Measurements from ENCODE around the gene OOSP2.
"Not testable (repeated sequence)": the region's sequence is repeated elsewhere in the genome, so short reads cannot be mapped to it uniquely, and the experiment has no call there.

OOSP2 gene, protein sequence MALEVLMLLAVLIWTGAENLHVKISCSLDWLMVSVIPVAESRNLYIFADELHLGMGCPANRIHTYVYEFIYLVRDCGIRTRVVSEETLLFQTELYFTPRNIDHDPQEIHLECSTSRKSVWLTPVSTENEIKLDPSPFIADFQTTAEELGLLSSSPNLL

DNA sequence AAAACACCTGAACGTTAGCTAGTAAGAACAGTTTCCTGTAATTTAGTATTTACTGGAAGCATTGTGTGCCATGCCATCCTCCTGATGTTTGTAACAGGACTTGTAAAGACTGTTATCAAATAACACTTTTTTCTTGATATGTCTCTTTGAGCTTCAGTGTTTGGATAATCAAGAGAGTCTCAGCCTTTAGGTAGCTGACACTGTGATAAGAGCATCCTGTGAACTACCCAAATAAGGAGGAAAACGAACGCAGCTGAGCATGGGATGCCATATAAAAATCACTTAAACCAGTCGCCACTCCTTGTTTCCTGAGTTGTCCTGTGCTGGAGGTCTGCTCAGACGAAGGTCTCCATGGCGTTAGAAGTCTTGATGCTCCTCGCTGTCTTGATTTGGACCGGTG lies at the start of gene OOSP2:
Gene OOSP2 (plus strand): TSS at position 301 of the 400 bp plus-strand sequence. CDS start 51 bp downstream, at position 352.
- intact Hi-C loops (cut with DNase I), result no loop called here
- no peak for DNase-seq

- intact Hi-C loops (cut with DNase I), result no loop called here
- DNase-seq, result no peak
These were observed 49.8 kb upstream of the OOSP2 start for GRCh38 chr11:59990421-59990820.

DNA sequence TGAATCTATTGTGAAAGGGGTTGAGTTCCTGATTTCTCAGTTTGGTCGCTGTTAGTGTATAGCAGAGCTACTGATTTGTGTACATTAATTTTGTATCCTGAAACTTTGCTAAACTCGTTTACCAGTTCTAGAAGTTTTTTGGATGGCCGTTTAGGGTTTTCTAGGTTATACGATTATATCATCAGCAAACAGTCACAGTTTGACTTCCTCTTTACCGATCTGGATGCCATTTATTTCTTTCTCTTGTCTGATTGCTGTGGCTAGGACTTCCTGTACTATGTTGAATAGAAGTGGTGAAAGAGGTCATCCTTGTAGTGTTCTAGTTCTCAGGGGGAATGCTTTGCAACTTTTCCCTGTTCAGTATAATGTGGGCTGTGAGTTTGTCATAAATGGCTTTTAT lies 47.8 kb upstream of the OOSP2 start:
- intact Hi-C loops (cut with DNase I), result no loop called here
- DNase-seq, result no peak

DNA sequence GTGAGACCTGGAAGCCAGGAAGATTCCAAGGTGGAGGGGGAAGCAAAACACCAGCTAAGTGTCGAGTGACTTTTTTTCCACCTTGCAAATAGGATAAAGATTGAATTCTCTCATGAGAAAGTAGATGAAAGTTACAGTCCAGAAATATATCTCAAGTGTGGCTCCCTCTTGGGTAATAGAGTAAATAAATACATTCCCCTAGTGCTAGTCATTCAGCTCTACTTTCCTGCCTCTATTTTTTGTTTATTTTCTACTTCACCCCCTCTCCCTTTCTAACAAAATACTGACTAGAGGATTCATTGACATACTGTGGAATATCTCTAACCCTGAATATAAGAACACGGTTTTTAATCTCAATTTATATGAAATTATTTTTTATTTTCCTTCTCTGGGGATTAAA lies 42.4 kb upstream of the OOSP2 start:
- intact Hi-C loops (cut with DNase I), result no loop called here
- DNase-seq, result no peak

DNA sequence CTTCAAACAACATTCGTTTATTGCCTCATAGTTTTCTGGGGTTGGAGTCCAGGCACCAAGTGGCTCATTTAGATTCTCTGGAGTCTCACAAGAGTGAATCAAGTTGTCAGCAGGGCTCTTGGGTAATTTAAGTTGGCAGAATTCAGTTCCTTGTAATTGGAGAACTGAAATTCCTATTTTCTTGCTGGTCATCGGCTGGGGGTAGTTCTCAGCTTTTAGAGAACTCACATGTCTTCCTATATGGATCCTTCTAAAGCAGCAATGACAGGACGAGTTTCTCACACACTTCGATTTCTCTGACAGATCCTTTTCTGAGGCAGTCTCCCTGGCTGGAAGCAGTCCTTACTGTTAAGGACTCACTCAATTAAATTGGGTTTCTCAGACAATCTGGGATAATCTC lies 40.5 kb upstream of the OOSP2 start:
- intact Hi-C loops (cut with DNase I), result no loop called here
- no peak for DNase-seq

GRCh38 chr11:60003729-60004128 lies 36.5 kb upstream of the OOSP2 start:
- DNase-seq, result no peak
- intact Hi-C loops (cut with DNase I), result no loop called here

- no peak for DNase-seq
- intact Hi-C loops (cut with DNase I), result no loop called here
These were observed 34.8 kb upstream of the OOSP2 start for GRCh38 chr11:60005360-60005759.

- intact Hi-C loops (cut with DNase I), result no loop called here
These were observed 23.3 kb upstream of the OOSP2 start, which contains the start of gene OOSP4B for GRCh38 chr11:60016881-60017280. Gene OOSP4B (plus strand): TSS chr11:60017181.

GRCh38 chr11:60018058-60018457 lies 22.2 kb upstream of the OOSP2 start:
- no peak for DNase-seq
- intact Hi-C loops (cut with DNase I), result no loop called here

More at GRCh38 chr11:60016881-60017280, 23.3 kb upstream of the OOSP2 start, which contains the start of gene OOSP4B:
- DNase-seq, result no peak

DNA sequence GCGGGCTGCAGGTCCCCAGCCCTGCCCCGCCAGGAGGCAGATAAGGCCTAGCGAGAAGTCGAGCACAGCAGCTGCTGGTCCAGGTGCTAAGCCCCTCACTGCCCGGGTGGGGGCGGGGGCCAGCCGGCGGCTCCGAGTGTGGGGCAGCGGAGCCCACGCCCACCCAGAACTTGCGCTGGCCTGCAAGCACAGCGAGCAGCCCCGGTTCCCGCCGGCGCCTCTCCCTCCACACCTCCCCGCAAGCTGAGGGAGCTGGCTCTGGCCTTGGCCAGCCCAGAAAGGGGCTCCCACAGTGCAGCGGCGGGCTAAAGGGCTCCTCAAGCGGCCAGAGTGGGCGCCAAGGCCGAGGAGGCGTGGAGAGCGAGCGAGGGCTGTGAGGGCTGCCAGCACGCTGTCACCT lies 19.8 kb upstream of the OOSP2 start:
- peak in 1 of 10 donors; percentile 46 for DNase-seq
- intact Hi-C loops (cut with DNase I), result not testable (repeated sequence)

GRCh38 chr11:60029015-60029632 lies 11.1 kb upstream of the OOSP2 start:
- intact Hi-C loops (cut with DNase I), result no loop called here
- DNase-seq, result no peak

GRCh38 chr11:60050422-60050821 lies 10.2 kb downstream of the OOSP2 start:
- intact Hi-C loops (cut with DNase I); DNase-seq: not testable (repeated sequence)

DNA sequence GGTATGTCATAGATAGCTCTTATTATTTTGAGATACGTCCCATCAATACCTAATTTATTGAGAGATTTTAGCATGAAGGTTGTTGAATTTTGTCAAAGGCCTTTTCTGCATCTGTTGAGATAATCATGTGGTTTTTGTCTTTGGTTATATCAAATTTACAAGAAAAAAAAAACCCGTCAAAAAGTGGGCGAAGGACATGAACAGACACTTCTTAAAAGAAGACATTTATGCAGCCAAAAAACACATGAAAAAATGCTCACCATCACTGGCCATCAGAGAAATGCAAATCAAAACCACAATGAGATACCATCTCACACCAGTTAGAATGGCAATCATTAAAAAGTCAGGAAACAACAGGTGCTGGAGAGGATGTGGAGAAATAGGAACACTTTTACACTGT lies 10.6 kb downstream of the OOSP2 start:
- intact Hi-C loops (cut with DNase I); DNase-seq: not testable (repeated sequence)

DNA sequence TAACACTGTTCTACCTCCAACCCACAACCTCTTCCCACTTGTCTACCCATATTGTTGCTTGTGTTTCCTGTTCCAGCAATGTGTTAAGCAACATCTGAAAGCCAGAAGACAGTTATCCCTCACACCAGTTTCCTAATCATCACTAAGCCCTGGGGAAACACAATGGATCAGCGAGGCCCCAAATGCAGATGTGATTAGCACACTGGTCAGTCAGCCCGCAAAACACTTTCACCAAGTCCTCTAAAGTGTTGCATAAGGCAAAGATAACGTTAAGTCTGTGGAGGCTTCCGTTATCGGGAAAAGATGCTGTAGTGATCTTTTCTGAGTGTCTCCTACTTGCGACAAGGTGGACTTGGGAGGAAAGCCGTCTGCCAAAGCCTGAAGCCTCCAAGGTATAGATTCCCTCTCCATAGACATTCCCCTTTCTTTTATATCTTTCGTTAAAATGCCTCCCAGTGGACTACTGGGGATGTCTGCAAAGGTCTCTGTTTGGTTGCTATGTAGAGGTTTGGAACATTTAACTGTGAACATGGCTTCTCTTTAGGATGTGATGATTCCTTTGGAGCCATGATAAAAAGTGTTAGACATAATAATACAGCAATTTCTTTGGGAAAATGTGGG lies 16.2 kb downstream of the OOSP2 start, which contains the start of gene MS4A3:
Gene MS4A3 (plus strand): TSS at position 317 of the 621 bp plus-strand sequence. CDS start 4,496 bp downstream, outside the sequence.
- intact Hi-C loops (cut with DNase I), result no loop called here
- no peak for DNase-seq

DNA sequence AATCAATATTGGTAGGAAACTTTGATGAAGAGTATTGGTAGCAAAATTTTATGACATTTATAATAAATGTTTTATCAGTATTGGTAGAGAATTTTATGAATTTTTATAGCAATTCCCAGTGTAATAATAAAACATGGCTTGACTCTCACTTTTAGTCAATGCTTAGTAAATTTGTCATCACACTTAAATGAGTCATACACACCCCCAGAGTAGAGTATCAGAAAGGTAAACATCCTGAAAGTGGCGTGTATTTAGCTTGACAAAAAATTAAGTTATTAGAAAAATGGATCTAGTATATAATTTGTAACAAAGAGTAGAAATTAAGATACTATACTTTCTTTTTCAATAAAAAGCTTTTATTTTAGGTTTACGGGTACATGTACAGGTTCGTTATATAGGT lies 18.8 kb downstream of the OOSP2 start:
- intact Hi-C loops (cut with DNase I), result no loop called here
- no peak for DNase-seq

DNA sequence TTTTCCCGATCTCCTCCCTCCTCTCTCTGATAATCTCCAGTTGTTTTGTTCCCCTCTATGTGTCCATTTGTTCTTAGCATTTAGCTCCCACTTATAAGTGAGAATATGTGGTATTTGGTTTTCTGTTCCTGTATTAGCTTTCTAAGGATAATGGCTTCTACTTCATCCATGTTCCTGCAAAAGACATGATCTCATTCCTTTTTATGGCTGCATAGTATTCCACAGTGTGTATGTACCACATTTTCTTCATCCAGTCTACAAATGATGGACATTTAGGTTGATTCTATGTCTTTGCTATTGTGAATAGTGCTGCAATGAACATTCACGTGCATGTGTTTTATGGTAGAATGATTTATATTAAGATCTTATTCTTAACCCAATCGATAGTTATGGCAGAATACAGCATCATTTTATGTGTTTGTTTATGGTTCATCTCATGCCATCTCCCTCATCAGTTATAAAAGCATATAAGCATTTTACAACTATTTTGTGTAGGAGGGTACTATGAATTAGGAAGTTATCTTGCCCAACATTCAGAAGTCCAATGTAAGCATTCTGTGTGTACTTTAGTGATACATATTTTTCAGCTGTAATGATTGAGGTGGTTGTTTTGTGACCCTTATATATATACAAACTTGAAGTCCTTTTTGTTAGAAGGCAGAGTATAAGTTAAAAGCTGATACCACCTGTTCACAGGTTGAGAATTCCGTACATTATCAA lies 19.5 kb downstream of the OOSP2 start:
- no peak for DNase-seq
- intact Hi-C loops (cut with DNase I), result no loop called here

DNA sequence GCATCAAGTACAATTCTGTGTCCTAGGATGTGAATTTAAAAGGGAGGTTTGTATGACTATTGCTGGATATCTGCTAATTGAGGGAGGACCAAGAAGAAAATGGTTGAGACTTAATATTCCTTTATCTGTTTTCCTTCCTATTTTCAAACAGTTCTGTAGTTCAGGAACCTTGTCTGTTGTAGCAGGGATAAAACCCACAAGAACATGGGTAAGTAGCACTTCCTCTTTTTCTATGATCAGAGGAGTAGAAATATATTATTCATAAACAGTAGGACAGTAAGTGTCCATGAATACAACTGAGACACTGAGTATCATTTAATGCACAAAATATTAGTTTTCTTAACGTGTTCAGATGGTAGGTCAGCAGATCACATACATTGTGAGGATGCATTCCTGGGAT lies 23.9 kb downstream of the OOSP2 start:
- intact Hi-C loops (cut with DNase I), result no loop called here
- no peak for DNase-seq

DNA sequence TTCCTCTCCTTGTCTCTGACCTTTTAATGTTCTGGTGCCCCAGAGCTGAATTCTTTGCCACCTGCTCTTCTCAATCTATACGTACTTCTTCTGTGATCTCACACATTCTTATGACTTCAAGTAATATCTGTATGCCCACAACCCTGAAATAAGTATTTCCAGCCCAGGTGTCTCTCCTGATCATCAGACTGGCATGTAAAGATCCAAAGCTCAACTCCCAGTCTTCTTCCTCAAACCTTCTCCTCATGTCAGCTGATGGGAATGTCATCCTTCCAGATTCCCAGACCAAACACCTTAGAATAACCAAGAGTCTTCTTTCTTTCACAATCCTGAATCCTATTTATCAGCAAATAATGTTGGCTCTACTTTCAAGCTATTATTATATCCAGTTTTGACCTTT lies 25.6 kb downstream of the OOSP2 start:
- intact Hi-C loops (cut with DNase I), result no loop called here
- DNase-seq, result no peak

DNA sequence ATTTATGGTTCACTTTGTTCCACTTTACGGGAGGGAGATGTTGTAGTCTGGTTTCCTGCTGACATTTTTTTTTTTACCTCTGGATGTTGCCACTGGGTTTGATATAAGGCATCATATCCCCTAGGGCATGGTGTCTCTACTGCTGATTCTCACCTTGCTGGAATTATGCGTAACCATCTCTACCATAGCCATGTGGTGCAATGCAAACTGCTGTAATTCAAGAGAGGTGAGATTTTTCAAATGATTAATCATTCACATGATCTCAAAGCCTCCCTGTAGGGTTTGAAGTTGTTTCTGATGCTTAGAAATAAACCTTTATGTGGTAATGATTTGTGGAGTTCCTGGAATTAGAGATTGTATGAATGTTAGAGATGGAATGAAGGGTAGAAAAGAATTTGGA lies 29.2 kb downstream of the OOSP2 start:
- intact Hi-C loops (cut with DNase I), result no loop called here

GRCh38 chr11:60071644-60072043 lies 31.4 kb downstream of the OOSP2 start:
- intact Hi-C loops (cut with DNase I); DNase-seq: not testable (repeated sequence)

More for the DNA sequence above, 29.2 kb downstream of the OOSP2 start:
- DNase-seq, result no peak

DNA sequence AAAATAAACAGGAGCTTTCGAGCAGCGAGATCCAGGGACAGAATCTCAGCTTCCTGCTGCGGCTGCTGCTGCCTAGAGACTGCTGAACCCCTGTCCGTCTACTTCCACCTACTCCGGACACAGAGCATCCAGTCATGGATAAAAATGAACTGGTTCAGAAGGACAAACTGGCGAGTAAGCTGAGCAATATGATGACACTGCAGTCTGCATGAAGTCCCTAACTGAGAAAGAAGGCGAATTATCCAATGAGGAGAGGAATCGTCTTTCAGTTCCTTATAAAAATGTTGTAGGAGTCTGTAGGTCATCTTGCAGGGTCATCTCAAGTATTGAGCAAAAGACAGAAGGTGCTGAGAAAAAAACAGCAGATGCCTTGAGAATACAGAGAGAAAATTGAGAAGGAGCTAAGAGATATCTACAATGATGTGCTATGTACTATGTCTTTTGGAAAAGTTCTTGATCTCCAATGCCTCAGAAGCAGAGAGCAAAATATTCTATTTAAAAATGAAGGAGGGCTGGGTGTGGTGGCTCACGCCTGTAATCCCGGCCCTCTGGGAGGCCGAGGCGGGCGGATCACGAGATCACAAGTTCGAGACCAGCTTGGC lies 37.1 kb downstream of the OOSP2 start:
- intact Hi-C loops (cut with DNase I), result no loop called here
- no peak for DNase-seq
